GM12878 (cell line): Measurements from ENCODE around the gene UBR7. TPM values are rescaled to one million over a fixed set of nuclear protein-coding genes. Genes with fewer than 3 reads are reported as not detected.

Experiments used
- ATF2 ChIP-seq: IDR thresholded peaks from 2 replicates; pipeline ENCODE4 v1.6.1; 2012; ENCODE audit warnings: low read length, inconsistent platforms
- BMI1 ChIP-seq: fragments of 450-650 bp; IDR thresholded peaks from 2 replicates; pipeline ENCODE4 v1.6.1; 2016; ENCODE audit warnings: mild to moderate bottlenecking, moderate library complexity, borderline replicate concordance
- CBX5 ChIP-seq: sonication (generic); IDR thresholded peaks from 2 replicates; pipeline ENCODE4 v1.6.1; 2016; ENCODE audit warnings: low read depth, moderate library complexity, mild to moderate bottlenecking, inconsistent platforms
- CEBPB ChIP-seq, 2 experiments: fragments of 150-350 bp in 1 of 2; IDR thresholded peaks; 2 replicates each; pipeline ENCODE4 v1.6.1; 2012 to 2014; ENCODE audit warnings: low read depth in 2 of 2, low read length in 2 of 2, borderline replicate concordance in 1 of 2, inconsistent platforms in 1 of 2
- CHD4 ChIP-seq: fragments of 200-600 bp; sonication (generic); IDR thresholded peaks from 2 replicates; pipeline ENCODE4 v1.6.1; 2016; ENCODE audit warnings: mild to moderate bottlenecking
- DPF2 ChIP-seq: fragments of 450-650 bp; IDR thresholded peaks from 2 replicates; pipeline ENCODE4 v1.6.1; 2017; ENCODE audit warnings: mild to moderate bottlenecking
- HDAC6 ChIP-seq: fragments of 200-600 bp; sonication (generic); IDR thresholded peaks from one replicate; pipeline ENCODE4 v1.8.0; 2017; ENCODE audit warnings: antibody characterized with exemption; ENCODE audit not compliant: unreplicated experiment
- IRF3 ChIP-seq: fragments of 450-650 bp; IDR thresholded peaks from 2 replicates; pipeline ENCODE4 v1.6.1; 2014; ENCODE audit warnings: mild to moderate bottlenecking
- JUND ChIP-seq: IDR thresholded peaks from 2 replicates; pipeline ENCODE4 v1.6.1; 2012; ENCODE audit warnings: low read depth, mild to moderate bottlenecking, low read length, improper control_type of control experiment, moderate library complexity
- MXI1 ChIP-seq: fragments of 150-350 bp; IDR thresholded peaks from 2 replicates; pipeline ENCODE4 v1.6.1; 2011; ENCODE audit warnings: low read depth, mild to moderate bottlenecking, inconsistent platforms, low read length, improper control_type of control experiment
- NFXL1 ChIP-seq: fragments of 450-650 bp; IDR thresholded peaks from 2 replicates; pipeline ENCODE4 v1.6.1; 2017; ENCODE audit warnings: antibody characterized with exemption, mild to moderate bottlenecking, borderline replicate concordance
- NRF1 ChIP-seq: conservative IDR thresholded peaks from 2 replicates; pipeline ENCODE4 v1.6.1; 2011; ENCODE audit warnings: mild to moderate bottlenecking, low read depth, low read length, improper control_type of control experiment
- PKNOX1 ChIP-seq: fragments of 450-650 bp; IDR thresholded peaks from 2 replicates; pipeline ENCODE4 v1.6.1; 2016; ENCODE audit warnings: mild to moderate bottlenecking
- RCOR1 ChIP-seq: conservative IDR thresholded peaks from 2 replicates; pipeline ENCODE4 v1.6.1; 2012; ENCODE audit warnings: low read depth, low read length, improper control_type of control experiment
- SIN3A ChIP-seq: IDR thresholded peaks from 2 replicates; pipeline ENCODE4 v1.6.1; 2012; ENCODE audit warnings: low read depth, low read length, improper control_type of control experiment
- TAF1 ChIP-seq: IDR thresholded peaks from 2 replicates; pipeline ENCODE4 v1.6.1; 2011; ENCODE audit warnings: mild to moderate bottlenecking, low read depth, low read length, borderline replicate concordance
- WRNIP1 ChIP-seq: IDR thresholded peaks from 2 replicates; pipeline ENCODE4 v1.6.1; 2011; ENCODE audit warnings: low read depth, low read length, improper control_type of control experiment, borderline replicate concordance
- ZNF274 ChIP-seq: IDR thresholded peaks from one replicate; pipeline ENCODE4 v1.8.0; 2011; ENCODE audit not compliant: insufficient read length, insufficient read depth
- polyA plus RNA-seq, 11 experiments: library from polyadenylated mRNA; depleted of rRNA in 4 of 11; unstranded in 6 of 11; stranded (reverse) in 5 of 11; fragments of >200 nt; fragmentation: Nextera tagmentation in 4 of 11; fragmentation: Illumina TruSeq in 1 of 11; extraction: Ambion mirVana in 4 of 11; extraction: Trizol in 1 of 11; gene quantifications; 1 replicate in 1 of 11; 2 replicates in 10 of 11; pipeline versions ENCODE4 v1.2.1 to v1.2.3, GENCODE V29; 2011 to 2016; ENCODE audit warnings: inconsistent platforms in 2 of 11, missing spikeins in 2 of 11, low read depth in 1 of 11
- total RNA-seq, 4 experiments: library from RNA; depleted of rRNA in 3 of 4; stranded (reverse); fragments of >200 nt in 3 of 4; fragmentation: Illumina TruSeq in 1 of 4; extraction: Trizol in 1 of 4; gene quantifications; 2 replicates each; pipeline versions ENCODE4 v1.2.1 to v1.2.3, GENCODE V29; 2013 to 2021
- TF ChIP-seq, protein P1 (sequence below): IDR thresholded peaks from 2 replicates; pipeline ENCODE4 v1.6.1; 2012; ENCODE audit warnings: improper control_type of control experiment, low read depth, low read length; ENCODE audit not compliant: insufficient replicate concordance

The UBR7 gene
- total and polyA plus RNA-seq, 10 of the 15 experiments (the other 5 are each of a cell fraction or from before 2014, with no cell fraction given), result 14.3 to 85.6 (median 49.9) TPM

GRCh38 chr14:93184391-93185348, 22.4 kb upstream of the UBR7 start, which contains the start of the genes LYSET and MOAP1 (continued):
- TF ChIP-seq ZNF274 (no peak), SIN3A (no peak; the same call in 1 of the 2 replicates), RCOR1 (no peak; the same call in 1 of the 2 replicates), TAF1 (0 out of 2 replicates have a peak, but pooled peaks have one; percentile 38), ATF2 (no peak), HDAC6 (no peak), WRNIP1 (no peak), CHD4 (no peak), PKNOX1 (peak; percentile 70), DPF2 (peak; percentile 84), MXI1 (peak; percentile 77), IRF3 (no peak), CBX5 (no peak), NRF1 (no peak), CEBPB (IDR thresholded peaks at IDR 0.05; ENCODE audit: borderline replicate concordance in 1 of 2, low read depth in 2 of 2, low read length in 2 of 2) (no peak), JUND (no peak), BMI1 (no peak), NFXL1 (no peak)
- TF ChIP-seq, protein P1, sequence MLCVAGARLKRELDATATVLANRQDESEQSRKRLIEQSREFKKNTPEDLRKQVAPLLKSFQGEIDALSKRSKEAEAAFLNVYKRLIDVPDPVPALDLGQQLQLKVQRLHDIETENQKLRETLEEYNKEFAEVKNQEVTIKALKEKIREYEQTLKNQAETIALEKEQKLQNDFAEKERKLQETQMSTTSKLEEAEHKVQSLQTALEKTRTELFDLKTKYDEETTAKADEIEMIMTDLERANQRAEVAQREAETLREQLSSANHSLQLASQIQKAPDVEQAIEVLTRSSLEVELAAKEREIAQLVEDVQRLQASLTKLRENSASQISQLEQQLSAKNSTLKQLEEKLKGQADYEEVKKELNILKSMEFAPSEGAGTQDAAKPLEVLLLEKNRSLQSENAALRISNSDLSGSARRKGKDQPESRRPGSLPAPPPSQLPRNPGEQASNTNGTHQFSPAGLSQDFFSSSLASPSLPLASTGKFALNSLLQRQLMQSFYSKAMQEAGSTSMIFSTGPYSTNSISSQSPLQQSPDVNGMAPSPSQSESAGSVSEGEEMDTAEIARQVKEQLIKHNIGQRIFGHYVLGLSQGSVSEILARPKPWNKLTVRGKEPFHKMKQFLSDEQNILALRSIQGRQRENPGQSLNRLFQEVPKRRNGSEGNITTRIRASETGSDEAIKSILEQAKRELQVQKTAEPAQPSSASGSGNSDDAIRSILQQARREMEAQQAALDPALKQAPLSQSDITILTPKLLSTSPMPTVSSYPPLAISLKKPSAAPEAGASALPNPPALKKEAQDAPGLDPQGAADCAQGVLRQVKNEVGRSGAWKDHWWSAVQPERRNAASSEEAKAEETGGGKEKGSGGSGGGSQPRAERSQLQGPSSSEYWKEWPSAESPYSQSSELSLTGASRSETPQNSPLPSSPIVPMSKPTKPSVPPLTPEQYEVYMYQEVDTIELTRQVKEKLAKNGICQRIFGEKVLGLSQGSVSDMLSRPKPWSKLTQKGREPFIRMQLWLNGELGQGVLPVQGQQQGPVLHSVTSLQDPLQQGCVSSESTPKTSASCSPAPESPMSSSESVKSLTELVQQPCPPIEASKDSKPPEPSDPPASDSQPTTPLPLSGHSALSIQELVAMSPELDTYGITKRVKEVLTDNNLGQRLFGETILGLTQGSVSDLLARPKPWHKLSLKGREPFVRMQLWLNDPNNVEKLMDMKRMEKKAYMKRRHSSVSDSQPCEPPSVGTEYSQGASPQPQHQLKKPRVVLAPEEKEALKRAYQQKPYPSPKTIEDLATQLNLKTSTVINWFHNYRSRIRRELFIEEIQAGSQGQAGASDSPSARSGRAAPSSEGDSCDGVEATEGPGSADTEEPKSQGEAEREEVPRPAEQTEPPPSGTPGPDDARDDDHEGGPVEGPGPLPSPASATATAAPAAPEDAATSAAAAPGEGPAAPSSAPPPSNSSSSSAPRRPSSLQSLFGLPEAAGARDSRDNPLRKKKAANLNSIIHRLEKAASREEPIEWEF, result no peak
